ENCODE data around the gene FABP6.
"Not testable (repeated sequence)": the region's sequence is repeated elsewhere in the genome, so short reads cannot be mapped to it uniquely, and the experiment has no call there.

FABP6 gene

DNA sequence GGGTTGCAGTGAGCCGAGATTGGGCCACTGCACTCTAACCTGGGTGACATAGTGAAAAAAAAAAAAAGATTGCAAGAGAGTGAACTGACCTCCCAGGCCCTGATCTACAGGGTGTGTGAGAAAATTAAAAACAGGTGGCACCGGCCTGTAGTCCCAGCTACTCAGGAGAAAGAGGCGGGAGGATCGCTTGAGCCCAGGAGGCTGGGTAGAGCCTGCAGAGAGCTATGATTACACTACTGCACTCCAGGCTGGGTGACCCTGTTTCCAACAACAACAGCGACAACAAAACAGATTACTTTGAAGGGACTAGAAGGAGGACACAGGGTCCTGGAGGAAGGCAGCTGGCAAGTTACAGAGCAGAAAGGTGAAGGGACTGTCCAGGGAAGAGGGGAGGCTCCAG lies 42.2 kb upstream of the FABP6 start:
- peak; percentile 60 for DNase-seq (ENCODE audit: low read depth)
- TF ChIP-seq, protein P1, sequence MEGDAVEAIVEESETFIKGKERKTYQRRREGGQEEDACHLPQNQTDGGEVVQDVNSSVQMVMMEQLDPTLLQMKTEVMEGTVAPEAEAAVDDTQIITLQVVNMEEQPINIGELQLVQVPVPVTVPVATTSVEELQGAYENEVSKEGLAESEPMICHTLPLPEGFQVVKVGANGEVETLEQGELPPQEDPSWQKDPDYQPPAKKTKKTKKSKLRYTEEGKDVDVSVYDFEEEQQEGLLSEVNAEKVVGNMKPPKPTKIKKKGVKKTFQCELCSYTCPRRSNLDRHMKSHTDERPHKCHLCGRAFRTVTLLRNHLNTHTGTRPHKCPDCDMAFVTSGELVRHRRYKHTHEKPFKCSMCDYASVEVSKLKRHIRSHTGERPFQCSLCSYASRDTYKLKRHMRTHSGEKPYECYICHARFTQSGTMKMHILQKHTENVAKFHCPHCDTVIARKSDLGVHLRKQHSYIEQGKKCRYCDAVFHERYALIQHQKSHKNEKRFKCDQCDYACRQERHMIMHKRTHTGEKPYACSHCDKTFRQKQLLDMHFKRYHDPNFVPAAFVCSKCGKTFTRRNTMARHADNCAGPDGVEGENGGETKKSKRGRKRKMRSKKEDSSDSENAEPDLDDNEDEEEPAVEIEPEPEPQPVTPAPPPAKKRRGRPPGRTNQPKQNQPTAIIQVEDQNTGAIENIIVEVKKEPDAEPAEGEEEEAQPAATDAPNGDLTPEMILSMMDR (conservative IDR thresholded peaks at IDR 0.05; ENCODE audit: low read length) = no peak
- no peak overlapping the region for H3K4me3 ChIP-seq (ENCODE audit: low read length)

DNA sequence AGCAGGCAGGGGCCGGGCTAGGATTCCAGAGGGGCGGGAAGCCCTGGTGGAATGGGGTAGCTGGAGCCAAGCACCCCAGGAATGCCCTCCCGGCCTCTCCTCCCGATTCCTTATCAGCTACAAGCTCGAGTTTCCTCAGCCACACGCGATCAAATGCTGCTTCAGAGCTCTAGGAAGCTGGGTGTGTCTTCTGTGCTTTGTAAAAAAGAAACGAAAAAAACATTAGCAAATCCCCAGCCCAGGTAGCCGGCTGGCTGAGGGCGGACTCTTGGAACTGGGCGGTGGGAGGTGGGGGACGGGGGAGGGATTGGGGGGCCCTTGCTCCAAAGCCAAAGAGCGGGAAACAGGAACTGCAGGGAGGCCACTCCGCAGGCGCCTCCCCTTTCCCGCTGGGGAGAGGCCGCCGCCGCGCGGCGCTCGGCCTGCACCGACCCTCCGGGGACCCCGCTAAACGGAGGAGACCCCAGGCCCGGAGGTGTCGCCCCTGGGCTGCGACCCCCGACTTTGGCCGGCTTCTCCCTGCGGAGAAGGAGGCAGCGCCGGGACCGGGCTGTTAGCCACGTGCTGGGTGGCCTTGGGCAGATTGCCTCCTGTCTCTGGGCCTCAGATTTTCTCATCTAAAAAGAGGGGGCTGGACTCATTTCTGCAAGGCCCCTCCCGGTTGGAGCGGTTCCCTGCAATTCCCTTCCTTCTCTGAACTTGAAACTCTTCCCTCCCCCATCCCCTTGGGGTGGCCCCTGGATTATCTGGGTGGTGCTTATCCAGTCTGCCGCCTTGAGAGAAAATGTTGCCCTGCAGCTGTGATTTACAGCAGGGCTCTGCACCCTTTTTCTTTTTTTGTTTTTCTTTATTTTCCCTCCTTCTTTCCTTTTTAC lies 40.9 kb upstream of the FABP6 start:
- TF ChIP-seq, protein P1 (conservative IDR thresholded peaks at IDR 0.05; ENCODE audit: low read length) = no peak
- peak overlapping the region; percentile 55 for H3K4me3 ChIP-seq (ENCODE audit: low read length)
- DNase-seq (ENCODE audit: low read depth) = peak; percentile 65

DNA sequence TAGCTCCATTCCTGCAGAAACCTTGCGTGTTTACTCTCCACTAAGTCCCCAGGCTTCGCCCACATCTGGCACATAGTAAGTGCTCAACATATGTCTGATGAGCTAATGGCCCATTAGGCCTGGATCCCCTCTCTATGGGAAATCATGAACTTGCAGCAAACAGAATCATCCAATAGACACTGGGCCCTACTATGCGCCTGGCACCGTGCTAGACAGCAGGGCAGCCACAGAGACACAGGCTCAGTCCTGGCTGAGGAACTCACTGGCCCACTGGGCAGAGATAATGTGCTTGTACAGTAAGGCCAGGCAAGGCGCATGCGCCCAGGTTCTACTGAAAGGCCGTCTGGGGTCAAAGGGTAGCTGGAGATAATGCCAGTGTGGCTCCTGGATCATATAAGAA lies 36.9 kb upstream of the FABP6 start:
- DNase-seq (ENCODE audit: low read depth) = no peak
- TF ChIP-seq, protein P1 (conservative IDR thresholded peaks at IDR 0.05; ENCODE audit: low read length) = no peak

DNA sequence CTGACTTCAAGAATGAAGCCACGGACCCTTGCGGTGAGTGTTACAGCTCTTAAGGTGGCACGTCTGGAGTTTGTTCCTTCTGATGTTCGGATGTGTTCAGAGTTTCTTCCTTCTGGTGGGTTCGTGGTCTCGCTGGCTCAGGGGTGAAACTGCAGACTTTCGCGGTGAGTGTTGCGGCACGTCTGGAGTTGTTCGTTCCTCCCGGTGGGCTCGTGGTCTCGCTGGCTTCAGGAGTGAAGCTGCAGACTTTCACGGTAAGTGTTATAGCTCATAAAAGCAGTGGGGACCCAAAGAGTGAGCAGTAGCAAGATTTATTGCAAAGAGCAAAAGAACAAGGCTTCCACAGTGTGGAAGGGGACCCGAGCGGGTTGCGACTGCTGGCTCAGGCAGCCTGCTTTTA lies 36.2 kb upstream of the FABP6 start:
- H3K4me3 ChIP-seq (ENCODE audit: low read length); DNase-seq (ENCODE audit: low read depth): not testable (repeated sequence)

More for the DNA sequence above, 36.9 kb upstream of the FABP6 start:
- no peak overlapping the region for H3K4me3 ChIP-seq (ENCODE audit: low read length)

DNA sequence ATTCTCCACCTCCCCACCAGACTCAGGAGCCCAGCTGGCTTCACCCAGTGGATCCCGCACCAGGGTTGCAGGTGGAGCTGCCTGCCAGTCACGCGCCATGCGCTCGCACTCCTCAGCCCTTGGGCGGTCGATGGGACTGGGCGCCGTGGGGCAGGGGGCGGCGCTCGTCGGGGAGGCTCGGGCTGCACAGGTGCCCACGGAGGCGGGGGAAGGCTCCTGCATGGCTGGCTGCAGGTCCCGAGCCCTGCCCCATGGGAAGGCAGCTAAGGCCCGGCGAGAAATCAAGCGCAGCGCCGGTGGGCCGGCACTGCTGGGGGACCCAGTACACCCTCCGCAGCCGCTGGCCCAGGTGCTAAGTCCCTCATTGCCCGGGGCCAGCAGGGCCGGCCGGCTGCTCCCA lies 35.5 kb upstream of the FABP6 start:
- not testable (repeated sequence) for DNase-seq (ENCODE audit: low read depth); H3K4me3 ChIP-seq (ENCODE audit: low read length)

DNA sequence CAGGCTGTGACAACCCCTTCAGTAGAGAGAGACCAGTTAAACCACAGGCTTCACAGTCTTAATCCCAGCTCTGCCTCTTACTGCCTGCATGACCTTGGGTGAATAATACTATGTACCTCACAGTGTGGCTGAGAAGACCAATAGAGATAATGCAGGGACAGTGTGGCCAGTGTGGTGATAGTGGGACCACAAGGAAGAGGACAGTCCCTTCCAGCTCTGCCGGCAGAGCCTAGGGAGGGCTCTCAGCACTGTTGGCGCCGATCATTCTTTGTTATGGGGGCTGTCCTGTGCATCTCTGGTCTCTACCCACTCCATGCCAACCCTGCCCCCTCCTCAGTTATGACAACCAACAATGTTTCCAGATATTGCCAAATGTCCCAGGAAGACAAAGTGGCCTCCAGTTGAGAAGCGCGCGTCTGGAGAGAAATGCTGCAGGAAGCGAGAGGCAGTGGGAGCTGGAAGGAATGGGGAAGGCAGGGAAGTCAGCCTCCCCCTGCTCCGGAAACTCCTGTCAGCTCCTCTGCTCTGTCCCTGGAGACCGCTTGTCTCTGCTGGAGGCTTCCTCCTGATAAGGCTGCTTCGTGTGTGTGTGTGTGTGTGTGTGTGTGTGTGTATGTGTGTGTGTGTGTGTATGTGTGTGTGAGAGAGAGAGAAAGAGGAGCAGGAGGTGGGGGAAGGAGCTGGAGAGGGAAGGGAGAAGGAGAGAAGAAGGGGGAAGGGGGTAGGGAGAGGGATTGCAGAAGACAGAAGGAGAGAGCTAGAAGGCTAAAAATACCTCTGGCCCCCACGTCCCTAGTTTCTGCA lies 31.8 kb upstream of the FABP6 start:
- TF ChIP-seq, protein P1 (conservative IDR thresholded peaks at IDR 0.05; ENCODE audit: low read length) = no peak
- DNase-seq (ENCODE audit: low read depth) = no peak
- no peak overlapping the region for H3K4me3 ChIP-seq (ENCODE audit: low read length)

DNA sequence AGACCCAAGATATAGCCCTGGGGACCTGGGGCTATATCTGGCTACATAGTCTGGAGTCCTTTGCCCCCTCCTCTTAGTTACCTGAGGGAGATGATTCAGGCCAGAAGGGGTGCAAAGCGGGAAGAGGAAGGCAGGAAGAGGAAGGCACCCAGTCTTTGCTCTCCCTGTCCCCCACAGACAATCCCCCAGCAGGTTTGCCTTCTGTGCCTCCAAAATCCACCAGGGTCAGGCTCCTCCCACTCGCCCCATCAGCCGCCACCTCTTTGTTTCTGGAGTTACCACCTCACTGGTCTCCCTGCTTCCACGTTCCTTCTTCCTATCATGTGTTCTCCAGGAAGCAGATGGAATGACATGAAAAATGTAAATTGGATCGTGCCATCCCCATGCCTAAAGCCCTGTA lies 31.2 kb upstream of the FABP6 start:
- DNase-seq (ENCODE audit: low read depth) = no peak
- no peak overlapping the region for H3K4me3 ChIP-seq (ENCODE audit: low read length)
- TF ChIP-seq, protein P1 (conservative IDR thresholded peaks at IDR 0.05; ENCODE audit: low read length) = no peak

Data from AG10803 (cell line).